GM12878 (cell line): ENCODE measurements around the gene MRPL27. TPM values are rescaled to one million over a fixed set of nuclear protein-coding genes. Genes with fewer than 3 reads are reported as not detected.

ENCODE experiments used
- ATAC-seq: fragments of 200-7000 bp; cut with Tn5 transposase; 3 replicates; pipeline ENCODE4 v1.9.1; 2020; ENCODE audit warnings: mild to moderate bottlenecking, moderate library complexity
- BruUV-seq: library from RNA; stranded (reverse); fragments of 400-500 nt; replicated peaks from 2 replicates; lab custom pipeline; 2021; lab: Mats Ljungman, UMichigan
- CTCF ChIA-PET: fragments of 300-600 bp; sonication (Branson Sonifier 250); formaldehyde crosslinking; extraction: SDS; loops from one replicate; lab custom pipeline; 2021; ENCODE audit warnings: inconsistent platforms; lab: Yijun Ruan, JAX
- POLR2A ChIA-PET: fragments of 350-600 bp; formaldehyde crosslinking; extraction: SDS; loops from one replicate; lab custom pipeline; 2021; ENCODE audit warnings: inconsistent platforms; lab: Charles Lee
- RAD21 ChIA-PET: fragments of 300-600 bp; sonication (Branson Sonifier 250); formaldehyde crosslinking; loops from one replicate; lab custom pipeline; 2023; ENCODE audit warnings: antibody characterized with exemption; ENCODE audit not compliant: unreplicated experiment; lab: Charles Lee
- SMC1A ChIA-PET: fragments of 300-600 bp; sonication (Branson Sonifier 250); formaldehyde crosslinking; loops from one replicate; lab custom pipeline; 2023; ENCODE audit not compliant: unreplicated experiment, uncharacterized antibody; lab: Charles Lee
- DNase-seq: peaks from one replicate; pipeline ENCODE4 v3.0.0-alpha.2; 2011; ENCODE audit warnings: low read depth, low spot score
- FAIRE-seq: peaks from 3 replicates; lab custom pipeline; 2011; peaks lifted over from hg19 to GRCh38; lab: Jason Lieb, UNC
- H2AFZ ChIP-seq: 2 replicates; pipeline ENCODE4 v1.6.0; 2011; ENCODE audit warnings: low read depth, low read length, control low read depth; ENCODE audit not compliant: control insufficient read depth
- H3K27ac ChIP-seq: 2 replicates; pipeline ENCODE4 v1.5.1; 2011; ENCODE audit warnings: control low read depth; ENCODE audit not compliant: control insufficient read depth, insufficient read depth
- H3K27me3 ChIP-seq, 2 experiments: replicated peaks in 1 of 2; 2 replicates each; pipeline versions ENCODE4 v1.6.0 to v1.6.1; 2011; ENCODE audit warnings: low read length in 1 of 2; ENCODE audit not compliant: control insufficient read depth in 2 of 2, insufficient read depth in 2 of 2
- H3K36me3 ChIP-seq, 2 experiments: 2 replicates each; pipeline ENCODE4 v1.5.1; 2011; ENCODE audit warnings: low read length in 1 of 2; ENCODE audit not compliant: control insufficient read depth in 2 of 2, insufficient read depth in 2 of 2
- H3K4me1 ChIP-seq: 2 replicates; pipeline ENCODE4 v1.6.1; 2011; ENCODE audit warnings: mild to moderate bottlenecking, low read length, moderate library complexity, mixed read lengths; ENCODE audit not compliant: control insufficient read depth, insufficient read depth
- H3K4me2 ChIP-seq: 2 replicates; pipeline ENCODE4 v1.6.0; 2011; ENCODE audit warnings: control low read depth; ENCODE audit not compliant: control insufficient read depth, insufficient read depth
- H3K4me3 ChIP-seq: fragments of 200-600 bp; sonication (generic); 2 replicates; pipeline ENCODE4 v1.5.1; 2016
- H3K79me2 ChIP-seq: 2 replicates; pipeline ENCODE4 v1.6.0; 2011; ENCODE audit warnings: low read length; ENCODE audit not compliant: control insufficient read depth, insufficient read depth
- H3K9ac ChIP-seq: 2 replicates; pipeline ENCODE4 v1.8.0; 2011; ENCODE audit warnings: low read length, control low read depth, mixed read lengths; ENCODE audit not compliant: control insufficient read depth, insufficient read depth
- H3K9me3 ChIP-seq: replicated peaks from 3 replicates; pipeline ENCODE4 v1.5.1; 2011; ENCODE audit warnings: mild to moderate bottlenecking, low read length; ENCODE audit not compliant: control insufficient read depth, insufficient read depth
- H4K20me1 ChIP-seq: 2 replicates; pipeline ENCODE4 v1.6.0; 2011; ENCODE audit not compliant: control insufficient read depth, insufficient read depth
- BACH1 ChIP-seq: fragments of 450-650 bp; IDR thresholded peaks from 2 replicates; pipeline ENCODE4 v1.6.1; 2017; ENCODE audit warnings: mild to moderate bottlenecking, borderline replicate concordance
- CBX3 ChIP-seq: fragments of 200-600 bp; sonication (generic); IDR thresholded peaks from 2 replicates; pipeline ENCODE4 v1.6.1; 2016; ENCODE audit warnings: low read depth, borderline replicate concordance
- CBX5 ChIP-seq: sonication (generic); IDR thresholded peaks from 2 replicates; pipeline ENCODE4 v1.6.1; 2016; ENCODE audit warnings: low read depth, moderate library complexity, mild to moderate bottlenecking, inconsistent platforms
- GABPA ChIP-seq: IDR thresholded peaks from 2 replicates; pipeline ENCODE4 v1.6.1; 2014; ENCODE audit warnings: antibody characterized with exemption, low read depth, mild to moderate bottlenecking, inconsistent platforms
- HDAC2 ChIP-seq: fragments of 200-600 bp; sonication (generic); IDR thresholded peaks from 2 replicates; pipeline ENCODE4 v1.6.1; 2017
- IKZF1 ChIP-seq: fragments of 450-650 bp; conservative IDR thresholded peaks from 2 replicates; pipeline ENCODE4 v1.6.1; 2017; ENCODE audit warnings: antibody characterized with exemption, mild to moderate bottlenecking
- MEF2B ChIP-seq: fragments of 450-650 bp; IDR thresholded peaks from 2 replicates; pipeline ENCODE4 v1.6.1; 2018; ENCODE audit warnings: mild to moderate bottlenecking, moderate library complexity; ENCODE audit not compliant: partially characterized antibody, poor library complexity, severe bottlenecking
- POLR2AphosphoS2 ChIP-seq: IDR thresholded peaks from 2 replicates; pipeline ENCODE4 v1.6.1; 2011; ENCODE audit warnings: low read depth, mild to moderate bottlenecking, low read length, improper control_type of control experiment, moderate library complexity
- SIN3A ChIP-seq: IDR thresholded peaks from 2 replicates; pipeline ENCODE4 v1.6.1; 2012; ENCODE audit warnings: low read depth, low read length, improper control_type of control experiment
- ZNF217 ChIP-seq: fragments of 450-650 bp; IDR thresholded peaks from 2 replicates; pipeline ENCODE4 v1.6.1; 2017; ENCODE audit warnings: antibody characterized with exemption, mild to moderate bottlenecking
- WGBS: methylation state at CpG from one replicate; pipeline ENCODE4 v1.1.6; 2016; ENCODE audit warnings: low lambda C conversion rate; ENCODE audit not compliant: insufficient replicate concordance, insufficient coverage; ENCODE audit errors: missing lambda C conversion rate; 5-methylcytosine and 5-hydroxymethylcytosine counted together
- in situ Hi-C: fragments of 300-500 bp; cut with MboI; formaldehyde crosslinking; loops from 9 replicates; pipeline ENCODE4 v1.14.3; 2018; ENCODE audit warnings: mixed read lengths
- intact Hi-C: fragments of 100-400 bp; cut with micrococcal nuclease; formaldehyde crosslinking; loops from one replicate; pipeline ENCODE4 v1.14.2; 2022; ENCODE audit not compliant: unreplicated experiment
- polyA plus RNA-seq, 11 experiments: library from polyadenylated mRNA; depleted of rRNA in 4 of 11; unstranded in 6 of 11; stranded (reverse) in 5 of 11; fragments of >200 nt; fragmentation: Nextera tagmentation in 4 of 11; fragmentation: Illumina TruSeq in 1 of 11; extraction: Ambion mirVana in 4 of 11; extraction: Trizol in 1 of 11; gene quantifications; 1 replicate in 1 of 11; 2 replicates in 10 of 11; pipeline versions ENCODE4 v1.2.1 to v1.2.3, GENCODE V29; 2011 to 2016; ENCODE audit warnings: inconsistent platforms in 2 of 11, missing spikeins in 2 of 11, low read depth in 1 of 11
- total RNA-seq, 4 experiments: library from RNA; depleted of rRNA in 3 of 4; stranded (reverse); fragments of >200 nt in 3 of 4; fragmentation: Illumina TruSeq in 1 of 4; extraction: Trizol in 1 of 4; gene quantifications; 2 replicates each; pipeline versions ENCODE4 v1.2.1 to v1.2.3, GENCODE V29; 2013 to 2021
- TF ChIP-seq, protein P1 (sequence below): fragments of 150-350 bp; IDR thresholded peaks from 2 replicates; pipeline ENCODE4 v1.6.1; 2014; ENCODE audit warnings: mild to moderate bottlenecking, low read depth, low read length
- TF ChIP-seq, protein P2 (sequence below): fragments of 450-650 bp; IDR thresholded peaks from 2 replicates; pipeline ENCODE4 v1.6.1; 2017; ENCODE audit warnings: mild to moderate bottlenecking
- TF ChIP-seq, protein P3 (sequence below): IDR thresholded peaks from 2 replicates; pipeline ENCODE4 v1.6.1; 2012; ENCODE audit warnings: low read depth, low read length, improper control_type of control experiment

MRPL27 gene
- total and polyA plus RNA-seq, 10 of the 15 experiments (the other 5 are each of a cell fraction or from before 2014, with no cell fraction given), result 83.0 to 390 (median 131) TPM

DNA sequence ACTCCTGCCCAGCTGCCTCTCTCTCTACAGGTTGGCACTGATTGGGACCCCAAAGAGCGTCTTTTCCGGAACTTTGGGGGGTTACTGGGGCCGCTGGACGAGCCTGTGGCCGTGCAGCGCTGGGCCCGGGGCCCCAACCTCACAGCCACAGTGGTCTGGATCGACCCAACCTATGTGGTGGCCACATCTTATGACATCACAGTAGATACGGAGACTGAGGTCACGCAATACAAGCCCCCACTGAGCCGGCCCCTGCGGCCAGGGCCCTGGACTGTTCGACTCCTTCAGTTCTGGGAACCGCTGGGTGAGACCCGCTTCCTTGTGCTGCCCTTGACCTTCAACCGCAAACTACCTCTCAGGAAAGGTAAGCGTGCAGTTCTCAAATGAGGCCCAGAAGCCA is 14.8 kb downstream of the MRPL27 start:
- no peak for DNase-seq
- H2AFZ ChIP-seq, result no peak overlapping the region
- no peaks in the 10 kb centered on the region for H3K27me3 ChIP-seq
- no peaks in the 10 kb centered on the region for H3K4me1 ChIP-seq
- no peak overlapping the region for H3K4me2 ChIP-seq
- no peak for ATAC-seq
- intact Hi-C loops (no loop called here), in situ Hi-C loops (no loop called here)
- RAD21 ChIA-PET, result no interaction called here
- H3K4me3 ChIP-seq, result no peak overlapping the region
- no peaks in the 10 kb centered on the region for H3K79me2 ChIP-seq
- no peak overlapping the region for H3K27ac ChIP-seq
- 96% methylated on average over 16 of the region's 17 CpGs for WGBS
- H3K9me3 ChIP-seq, result no peaks in the 10 kb centered on the region
- peaks cover 9 to 37% of the 10 kb centered on the region in 2 experiments; a peak in 3 of 4 replicates for H3K36me3 ChIP-seq
- SMC1A ChIA-PET, result no interaction called here
- no peak overlapping the region for H3K9ac ChIP-seq
- FAIRE-seq, result no peak
- no TSS peak for BruUV-seq
- CTCF ChIA-PET, result interaction anchor here (1.1 to 1.7 kb wide), 2 partner anchors 11 to 71 kb away, joined by 4 to 5 read pairs; no protein-coding TSS in a partner anchor
- POLR2A ChIA-PET, result no interaction called here
- TF ChIP-seq GABPA (no peak), HDAC2 (no peak), MEF2B (no peak), POLR2AphosphoS2 (no peak), IKZF1 (no peak), CBX3 (no peak), SIN3A (no peak), CBX5 (no peak), BACH1 (no peak), ZNF217 (no peak)
- TF ChIP-seq, protein P1, sequence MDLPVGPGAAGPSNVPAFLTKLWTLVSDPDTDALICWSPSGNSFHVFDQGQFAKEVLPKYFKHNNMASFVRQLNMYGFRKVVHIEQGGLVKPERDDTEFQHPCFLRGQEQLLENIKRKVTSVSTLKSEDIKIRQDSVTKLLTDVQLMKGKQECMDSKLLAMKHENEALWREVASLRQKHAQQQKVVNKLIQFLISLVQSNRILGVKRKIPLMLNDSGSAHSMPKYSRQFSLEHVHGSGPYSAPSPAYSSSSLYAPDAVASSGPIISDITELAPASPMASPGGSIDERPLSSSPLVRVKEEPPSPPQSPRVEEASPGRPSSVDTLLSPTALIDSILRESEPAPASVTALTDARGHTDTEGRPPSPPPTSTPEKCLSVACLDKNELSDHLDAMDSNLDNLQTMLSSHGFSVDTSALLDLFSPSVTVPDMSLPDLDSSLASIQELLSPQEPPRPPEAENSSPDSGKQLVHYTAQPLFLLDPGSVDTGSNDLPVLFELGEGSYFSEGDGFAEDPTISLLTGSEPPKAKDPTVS, result no peak
- TF ChIP-seq, protein P2, sequence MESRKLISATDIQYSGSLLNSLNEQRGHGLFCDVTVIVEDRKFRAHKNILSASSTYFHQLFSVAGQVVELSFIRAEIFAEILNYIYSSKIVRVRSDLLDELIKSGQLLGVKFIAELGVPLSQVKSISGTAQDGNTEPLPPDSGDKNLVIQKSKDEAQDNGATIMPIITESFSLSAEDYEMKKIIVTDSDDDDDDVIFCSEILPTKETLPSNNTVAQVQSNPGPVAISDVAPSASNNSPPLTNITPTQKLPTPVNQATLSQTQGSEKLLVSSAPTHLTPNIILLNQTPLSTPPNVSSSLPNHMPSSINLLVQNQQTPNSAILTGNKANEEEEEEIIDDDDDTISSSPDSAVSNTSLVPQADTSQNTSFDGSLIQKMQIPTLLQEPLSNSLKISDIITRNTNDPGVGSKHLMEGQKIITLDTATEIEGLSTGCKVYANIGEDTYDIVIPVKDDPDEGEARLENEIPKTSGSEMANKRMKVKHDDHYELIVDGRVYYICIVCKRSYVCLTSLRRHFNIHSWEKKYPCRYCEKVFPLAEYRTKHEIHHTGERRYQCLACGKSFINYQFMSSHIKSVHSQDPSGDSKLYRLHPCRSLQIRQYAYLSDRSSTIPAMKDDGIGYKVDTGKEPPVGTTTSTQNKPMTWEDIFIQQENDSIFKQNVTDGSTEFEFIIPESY, result no peak
- TF ChIP-seq, protein P3, sequence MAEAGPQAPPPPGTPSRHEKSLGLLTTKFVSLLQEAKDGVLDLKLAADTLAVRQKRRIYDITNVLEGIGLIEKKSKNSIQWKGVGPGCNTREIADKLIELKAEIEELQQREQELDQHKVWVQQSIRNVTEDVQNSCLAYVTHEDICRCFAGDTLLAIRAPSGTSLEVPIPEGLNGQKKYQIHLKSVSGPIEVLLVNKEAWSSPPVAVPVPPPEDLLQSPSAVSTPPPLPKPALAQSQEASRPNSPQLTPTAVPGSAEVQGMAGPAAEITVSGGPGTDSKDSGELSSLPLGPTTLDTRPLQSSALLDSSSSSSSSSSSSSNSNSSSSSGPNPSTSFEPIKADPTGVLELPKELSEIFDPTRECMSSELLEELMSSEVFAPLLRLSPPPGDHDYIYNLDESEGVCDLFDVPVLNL, result no peak
- no peaks in the 10 kb centered on the region for H4K20me1 ChIP-seq
